ENCODE measurements around the gene PABPN1. TPM values are rescaled to one million over a fixed set of nuclear protein-coding genes. Genes with fewer than 3 reads are reported as not detected.
"Not testable (repeated sequence)": the region's sequence is repeated elsewhere in the genome, so short reads cannot be mapped to it uniquely, and the experiment has no call there.

PABPN1 gene
- 10 to 100 TPM; 45.9 to 87.2 (median 74.1) TPM for total RNA-seq

GRCh38 chr14:23320584-23321571, at the start of gene PABPN1:
TSS of gene PABPN1 (plus strand) at chr14:23321457. CDS start at chr14:23321470, 13 bp downstream.
- peaks cover 0 to 4% of the 10 kb centered on the region in 2 donors for H3K4me1 ChIP-seq
- peak; percentile 100 for DNase-seq (ENCODE audit: low spot score in 2 of 2)
- H3K27me3 ChIP-seq, result no peaks in the 10 kb centered on the region
- intact Hi-C loops (cut with DNase I; ENCODE audit: low total_unique reads), result loop anchor here (5.0 to 10.0 kb wide), 2 partner anchors 154 to 334 kb away; no protein-coding TSS in a partner anchor
- H3K36me3 ChIP-seq, result no peaks in the 10 kb centered on the region
- H3K27ac ChIP-seq, result peak within 1 kb of the TSS; percentile 94 to 97
- no peaks in the 10 kb centered on the region for H3K9me3 ChIP-seq
- peak within 1 kb of the TSS; percentile 76 to 97 (median 92) for H3K4me3 ChIP-seq
- TF ChIP-seq POLR2AphosphoS5 (IDR thresholded peaks at IDR 0.05) (peak; percentile 85 to 94 (median 88)), POLR2A (IDR thresholded peaks at IDR 0.05) (peak; percentile 23), CTCF (IDR thresholded peaks at IDR 0.05) (peak in 1 of 3 donors; percentile 16)

GRCh38 chr14:23275412-23275811, 45.8 kb upstream of the PABPN1 start:
- intact Hi-C loops (cut with DNase I; ENCODE audit: low total_unique reads), result no loop called here
- TF ChIP-seq POLR2AphosphoS5 (IDR thresholded peaks at IDR 0.05) (no peak), POLR2A (IDR thresholded peaks at IDR 0.05) (no peak), CTCF (IDR thresholded peaks at IDR 0.05) (no peak)
- peaks cover 5% of the 10 kb centered on the region for H3K36me3 ChIP-seq
- no peak for DNase-seq (ENCODE audit: low spot score in 2 of 2)
- H3K27me3 ChIP-seq, result no peaks in the 10 kb centered on the region
- H3K27ac ChIP-seq, result no peak overlapping the region
- no peaks in the 10 kb centered on the region for H3K4me1 ChIP-seq
- no peaks in the 10 kb centered on the region for H3K9me3 ChIP-seq
- H3K4me3 ChIP-seq, result no peak overlapping the region

- Histone ChIP-seq H3K4me1 (no peaks in the 10 kb centered on the region), H3K27ac (no peak overlapping the region), H3K27me3 (no peaks in the 10 kb centered on the region), H3K36me3 (peaks cover 5% of the 10 kb centered on the region), H3K9me3 (no peaks in the 10 kb centered on the region), H3K4me3 (no peak overlapping the region)
- DNase-seq (ENCODE audit: low spot score in 2 of 2), result no peak
- intact Hi-C loops (cut with DNase I; ENCODE audit: low total_unique reads), result no loop called here
- TF ChIP-seq CTCF (IDR thresholded peaks at IDR 0.05), result no peak
- TF ChIP-seq POLR2A (IDR thresholded peaks at IDR 0.05), result no peak
- TF ChIP-seq POLR2AphosphoS5 (IDR thresholded peaks at IDR 0.05), result no peak
Observed at GRCh38 chr14:23277189-23277588, 44.1 kb upstream of the PABPN1 start.

- H3K27me3 ChIP-seq, result not testable (repeated sequence)
Observed at GRCh38 chr14:23277928-23278327, 43.3 kb upstream of the PABPN1 start.

GRCh38 chr14:23281247-23281646, 40.0 kb upstream of the PABPN1 start:
- Histone ChIP-seq H3K4me1 (no peaks in the 10 kb centered on the region), H3K4me3 (no peak overlapping the region), H3K9me3 (no peaks in the 10 kb centered on the region), H3K27me3 (no peaks in the 10 kb centered on the region), H3K27ac (no peak overlapping the region), H3K36me3 (no peaks in the 10 kb centered on the region)
- intact Hi-C loops (cut with DNase I; ENCODE audit: low total_unique reads), result loop anchor here (10.0 kb wide), 1 partner anchor 84 kb away; the partner anchor contains the start of gene EFS
- DNase-seq (ENCODE audit: low spot score in 2 of 2), result no peak
- TF ChIP-seq CTCF (IDR thresholded peaks at IDR 0.05) (no peak), POLR2AphosphoS5 (IDR thresholded peaks at IDR 0.05) (no peak), POLR2A (IDR thresholded peaks at IDR 0.05) (no peak)

More at GRCh38 chr14:23277928-23278327, 43.3 kb upstream of the PABPN1 start:
- DNase-seq (ENCODE audit: low spot score in 2 of 2); H3K4me1 ChIP-seq; H3K36me3 ChIP-seq; H3K4me3 ChIP-seq; H3K27ac ChIP-seq; H3K9me3 ChIP-seq; intact Hi-C loops (cut with DNase I; ENCODE audit: low total_unique reads): not testable (repeated sequence)

Data from breast epithelium (tissue), 4 donors.